Stimulated activated CD8-positive, alpha-beta memory T cell treated with anti-CD3 and anti-CD28 coated beads, Interleukin-7, amount 100 ng/mL, for 24 hours (primary cell): Measurements from ENCODE around the gene ORAI3.

Experiments used
- DNase-seq: peaks from one replicate; pipeline ENCODE4 v3.0.0-alpha.2; 2020; ENCODE audit warnings: low read depth

ORAI3 gene

GRCh38 chr16:30947859-30948666, 805 bp upstream of the ORAI3 start:
- DNase-seq = no peak

- DNase-seq = no peak
Measured at GRCh38 chr16:30949650-30950515, 1.0 kb downstream of the ORAI3 start.

GRCh38 chr16:30950516-30951065, 1.7 kb downstream of the ORAI3 start:
- DNase-seq = no peak

- no peak for DNase-seq
Measured at GRCh38 chr16:30951193-30951592, 2.3 kb downstream of the ORAI3 start.

GRCh38 chr16:30951750-30952149, 2.9 kb downstream of the ORAI3 start:
- no peak for DNase-seq

- DNase-seq = no peak
Measured at GRCh38 chr16:30953111-30953510, 4.2 kb downstream of the ORAI3 start.

GRCh38 chr16:30953511-30954124, 4.8 kb downstream of the ORAI3 start:
- DNase-seq = peak; percentile 35

GRCh38 chr16:30954993-30955392, 6.1 kb downstream of the ORAI3 start:
- DNase-seq = no peak

- DNase-seq = peak; percentile 88
Measured at GRCh38 chr16:30956601-30957455, 8.0 kb downstream of the ORAI3 start.

- DNase-seq = peak; percentile 96
Measured at GRCh38 chr16:30957456-30958174, 8.7 kb downstream of the ORAI3 start, which contains the start of gene SETD1A. Gene SETD1A, plus strand, starts transcription at chr16:30957754. Its CDS starts 978 bp downstream, at chr16:30958732.

GRCh38 chr16:30958175-30959079, 9.6 kb downstream of the ORAI3 start:
- no peak for DNase-seq

GRCh38 chr16:30961384-30961783, 12.5 kb downstream of the ORAI3 start:
- DNase-seq = no peak

GRCh38 chr16:30963925-30964511, 15.2 kb downstream of the ORAI3 start:
- no peak for DNase-seq

- no peak for DNase-seq
Measured at GRCh38 chr16:30964574-30965226, 15.8 kb downstream of the ORAI3 start.

GRCh38 chr16:30965436-30965835, 16.6 kb downstream of the ORAI3 start:
- no peak for DNase-seq

GRCh38 chr16:30966033-30966619, 17.3 kb downstream of the ORAI3 start:
- no peak for DNase-seq

GRCh38 chr16:30967795-30968194, 18.9 kb downstream of the ORAI3 start:
- DNase-seq = no peak

GRCh38 chr16:30969246-30969842, 20.5 kb downstream of the ORAI3 start:
- DNase-seq = no peak
